ENCODE data around the gene KCNMA1. TPM values are rescaled to one million over a fixed set of nuclear protein-coding genes. Genes with fewer than 3 reads are reported as not detected.
A peak's percentile ranks its signal among the peaks of the same experiment; 100 is the strongest.

KCNMA1 gene
- total and polyA plus RNA-seq, 7 donors: 15.3 to 427 (median 256) TPM

DNA sequence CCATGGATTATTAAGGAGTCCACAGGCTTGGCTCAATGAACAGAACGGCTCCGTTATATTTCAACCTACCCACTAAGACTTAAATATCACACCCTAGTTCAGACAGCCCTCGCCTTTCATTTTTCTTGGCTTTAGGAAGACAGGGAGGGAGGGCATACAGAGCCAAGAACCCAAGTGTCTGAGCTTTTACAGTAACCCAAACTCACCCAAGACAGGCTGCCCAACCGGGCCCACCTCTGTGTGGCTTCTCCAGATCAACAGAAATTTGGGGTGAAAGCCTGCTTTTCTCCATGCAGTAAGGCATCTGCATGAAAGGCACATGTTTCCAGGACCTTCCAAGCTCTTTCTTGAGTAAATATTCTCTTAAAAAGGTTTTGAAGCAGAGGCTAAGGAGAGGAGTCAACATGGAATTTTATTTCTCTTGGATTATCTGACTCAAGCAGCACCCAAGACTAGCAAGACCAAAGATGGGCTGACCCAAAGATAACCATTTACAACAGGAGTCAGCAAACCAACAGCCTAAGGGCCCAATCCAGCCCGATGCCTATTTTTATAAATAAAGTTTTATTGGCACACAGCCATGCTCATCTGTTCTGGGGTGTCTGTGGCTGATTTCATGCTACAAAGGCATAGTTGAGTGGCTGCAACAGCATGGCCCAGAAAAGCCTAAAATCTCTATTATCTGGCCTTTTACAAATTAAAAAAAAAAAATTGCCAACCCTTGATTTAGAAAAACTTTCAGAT lies 90.1 kb downstream of the KCNMA1 start:
- Histone ChIP-seq H3K36me3 (no peaks in the 10 kb centered on the region), H3K9me3 (no peaks in the 10 kb centered on the region), H3K4me1 (peaks cover 0 to 60% (median 34%) of the 10 kb centered on the region in 4 donors), H3K4me3 (no peak overlapping the region), H3K27me3 (no peaks in the 10 kb centered on the region), H3K27ac (peak overlapping the region; percentile 3 to 48 (median 16))
- no peak for TF ChIP-seq EP300 (IDR thresholded peaks at IDR 0.05)
- no peak for TF ChIP-seq POLR2AphosphoS5 (IDR thresholded peaks at IDR 0.05)
- TF ChIP-seq POLR2A (IDR thresholded peaks at IDR 0.05): no peak
- TF ChIP-seq, protein P1, sequence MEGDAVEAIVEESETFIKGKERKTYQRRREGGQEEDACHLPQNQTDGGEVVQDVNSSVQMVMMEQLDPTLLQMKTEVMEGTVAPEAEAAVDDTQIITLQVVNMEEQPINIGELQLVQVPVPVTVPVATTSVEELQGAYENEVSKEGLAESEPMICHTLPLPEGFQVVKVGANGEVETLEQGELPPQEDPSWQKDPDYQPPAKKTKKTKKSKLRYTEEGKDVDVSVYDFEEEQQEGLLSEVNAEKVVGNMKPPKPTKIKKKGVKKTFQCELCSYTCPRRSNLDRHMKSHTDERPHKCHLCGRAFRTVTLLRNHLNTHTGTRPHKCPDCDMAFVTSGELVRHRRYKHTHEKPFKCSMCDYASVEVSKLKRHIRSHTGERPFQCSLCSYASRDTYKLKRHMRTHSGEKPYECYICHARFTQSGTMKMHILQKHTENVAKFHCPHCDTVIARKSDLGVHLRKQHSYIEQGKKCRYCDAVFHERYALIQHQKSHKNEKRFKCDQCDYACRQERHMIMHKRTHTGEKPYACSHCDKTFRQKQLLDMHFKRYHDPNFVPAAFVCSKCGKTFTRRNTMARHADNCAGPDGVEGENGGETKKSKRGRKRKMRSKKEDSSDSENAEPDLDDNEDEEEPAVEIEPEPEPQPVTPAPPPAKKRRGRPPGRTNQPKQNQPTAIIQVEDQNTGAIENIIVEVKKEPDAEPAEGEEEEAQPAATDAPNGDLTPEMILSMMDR (IDR thresholded peaks at IDR 0.05): no peak
- WGBS, 2 donors: 79 to 80% methylated on average over 5 of the region's 5 CpGs
- intact Hi-C loops (cut with DNase I): no loop called here
- no peak for DNase-seq

DNA sequence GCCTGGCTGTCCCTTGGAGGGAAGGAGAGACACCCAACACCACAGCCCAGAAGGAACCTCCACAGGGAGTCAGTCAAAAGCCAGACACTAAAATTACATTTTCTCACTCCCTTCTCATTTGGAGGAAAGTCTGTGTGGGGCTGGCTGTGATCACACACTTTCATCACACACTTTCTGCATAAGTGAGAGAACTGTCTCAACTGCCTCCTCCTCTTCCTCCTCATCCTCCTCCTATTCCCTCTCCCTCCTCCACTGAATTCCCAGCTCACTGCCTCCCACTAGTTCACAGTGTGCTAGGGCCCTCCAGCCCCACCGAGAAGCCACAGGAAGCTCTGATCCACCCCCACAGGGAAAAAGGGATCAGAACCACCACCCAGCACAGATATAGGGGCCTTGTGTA lies 91.6 kb downstream of the KCNMA1 start:
- WGBS, 2 donors: 93 to 100% methylated on average over 1 of the region's 1 CpG
- no peak for DNase-seq
- Histone ChIP-seq H3K36me3 (no peaks in the 10 kb centered on the region), H3K9me3 (no peaks in the 10 kb centered on the region), H3K4me1 (peaks cover 0 to 45% (median 26%) of the 10 kb centered on the region in 4 donors), H3K27me3 (no peaks in the 10 kb centered on the region), H3K27ac (peak overlapping the region in 1 of 4 donors; percentile 48), H3K4me3 (no peak overlapping the region)
- TF ChIP-seq EP300 (IDR thresholded peaks at IDR 0.05): no peak
- no peak for TF ChIP-seq POLR2A (IDR thresholded peaks at IDR 0.05)
- TF ChIP-seq, protein P1 (IDR thresholded peaks at IDR 0.05): no peak
- no peak for TF ChIP-seq POLR2AphosphoS5 (IDR thresholded peaks at IDR 0.05)
- intact Hi-C loops (cut with DNase I): no loop called here

DNA sequence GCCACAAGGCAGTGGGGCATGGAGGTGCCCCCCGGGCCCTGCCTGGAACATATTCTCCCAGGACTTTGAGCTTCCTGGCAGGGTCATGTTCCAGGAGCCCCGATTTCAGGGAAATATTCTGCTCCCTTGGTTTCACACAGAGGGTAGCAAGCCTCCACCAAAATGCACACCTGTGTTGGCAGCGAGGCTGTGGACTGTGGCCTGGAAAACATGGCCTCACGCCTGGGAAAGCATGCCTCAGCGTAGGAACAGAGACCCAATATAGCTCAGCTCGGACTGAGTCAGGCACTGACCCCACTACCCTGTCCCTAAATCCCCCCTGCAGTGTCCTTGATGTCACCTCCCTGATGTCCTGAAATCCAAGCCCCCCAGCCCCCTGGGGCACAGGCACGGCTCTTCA lies 92.0 kb downstream of the KCNMA1 start:
- DNase-seq: no peak
- 92 to 95% methylated on average over 7 of the region's 7 CpGs for WGBS, 2 donors
- Histone ChIP-seq H3K4me3 (no peak overlapping the region), H3K9me3 (no peaks in the 10 kb centered on the region), H3K4me1 (peaks cover 0 to 41% (median 26%) of the 10 kb centered on the region in 4 donors), H3K27me3 (no peaks in the 10 kb centered on the region), H3K27ac (no peak overlapping the region), H3K36me3 (no peaks in the 10 kb centered on the region)
- intact Hi-C loops (cut with DNase I): no loop called here
- TF ChIP-seq EP300 (IDR thresholded peaks at IDR 0.05): no peak
- TF ChIP-seq POLR2A (IDR thresholded peaks at IDR 0.05): no peak
- TF ChIP-seq POLR2AphosphoS5 (IDR thresholded peaks at IDR 0.05): no peak
- TF ChIP-seq, protein P1 (IDR thresholded peaks at IDR 0.05): no peak

DNA sequence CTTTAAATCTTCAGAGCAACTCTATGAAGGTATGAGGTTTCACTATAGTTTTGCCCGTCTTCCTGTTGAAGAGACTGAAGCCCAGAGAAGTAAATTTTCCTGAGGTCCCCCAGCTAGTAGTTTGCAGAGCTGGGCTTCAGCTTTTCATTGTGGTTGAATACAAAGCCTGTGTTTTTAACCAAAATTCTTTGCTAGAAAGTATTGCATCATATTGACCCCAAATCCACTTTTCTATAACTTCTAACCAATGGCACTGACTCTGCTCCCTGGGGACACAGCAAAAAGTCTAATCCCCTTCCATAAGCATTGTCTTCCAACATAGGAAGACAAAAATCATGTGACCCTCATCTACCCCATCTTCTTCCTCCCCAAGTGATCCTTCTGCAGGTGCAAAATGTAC lies 93.0 kb downstream of the KCNMA1 start:
- WGBS, 2 donors: 96 to 98% methylated on average over 1 of the region's 1 CpG
- peaks cover 0 to 42% (median 20%) of the 10 kb centered on the region in 4 donors for H3K4me1 ChIP-seq
- H3K36me3 ChIP-seq: no peaks in the 10 kb centered on the region
- no peak for TF ChIP-seq EP300 (IDR thresholded peaks at IDR 0.05)
- TF ChIP-seq POLR2AphosphoS5 (IDR thresholded peaks at IDR 0.05): no peak
- no peak for TF ChIP-seq POLR2A (IDR thresholded peaks at IDR 0.05)
- TF ChIP-seq, protein P1 (IDR thresholded peaks at IDR 0.05): no peak
- DNase-seq: no peak
- intact Hi-C loops (cut with DNase I): no loop called here
- no peaks in the 10 kb centered on the region for H3K9me3 ChIP-seq
- H3K27ac ChIP-seq: no peak overlapping the region
- no peak overlapping the region for H3K4me3 ChIP-seq
- H3K27me3 ChIP-seq: no peaks in the 10 kb centered on the region
